HCT116 (cell line): ENCODE results near the gene SYT7. TPM values are rescaled to one million over a fixed set of nuclear protein-coding genes. Genes with fewer than 3 reads are reported as not detected.

Source experiments
- ATAC-seq: fragments of 200-7000 bp; cut with Tn5 transposase; 2 replicates; pipeline ENCODE4 v1.9.1; 2020; ENCODE audit warnings: mild to moderate bottlenecking, moderate library complexity
- BruUV-seq: library from RNA; stranded (reverse); fragments of 400-500 nt; replicated peaks from 2 replicates; lab custom pipeline; 2021; lab: Mats Ljungman, UMichigan
- CTCF ChIA-PET: fragments of 300-600 bp; sonication (Branson Sonifier 250); formaldehyde crosslinking; loops from one replicate; lab custom pipeline; 2021; ENCODE audit warnings: antibody characterized with exemption; lab: Charles Lee
- POLR2A ChIA-PET: fragments of 300-600, 350-600 bp; sonication (Branson Sonifier 250); formaldehyde crosslinking; loops from one replicate; lab custom pipeline; 2021; ENCODE audit warnings: antibody characterized with exemption; lab: Charles Lee
- RAD21 ChIA-PET, 2 experiments: fragments of 300-600 bp; sonication (Branson Sonifier 250); formaldehyde crosslinking; loops; one replicate each; lab custom pipeline; 2023; ENCODE audit warnings: low total read pairs in 2 of 2; ENCODE audit not compliant: uncharacterized antibody in 2 of 2, unreplicated experiment in 2 of 2, low non-redundant PET in 1 of 2; lab: Charles Lee
- DNase-seq: peaks from one replicate; pipeline ENCODE4 v3.0.0-alpha.2; 2010; ENCODE audit warnings: low read depth, low spot score
- H2AFZ ChIP-seq: fragments of 200-600 bp; shearing (Covaris generic), sonication (generic); 2 replicates; pipeline ENCODE4 v1.6.1; 2017; ENCODE audit warnings: low read depth, mixed run types, mixed read lengths, antibody characterized with exemption, low read length; ENCODE audit not compliant: poor library complexity, severe bottlenecking
- H3K27ac ChIP-seq: 2 replicates; pipeline ENCODE4 v1.5.1; 2012; ENCODE audit warnings: low read depth, low read length
- H3K27me3 ChIP-seq: fragments of 200-600 bp; sonication (generic); 2 replicates; pipeline ENCODE4 v1.6.1; 2016; ENCODE audit warnings: mixed run types, low read length, mixed read lengths; ENCODE audit not compliant: insufficient read depth
- H3K36me3 ChIP-seq, 2 experiments: fragments of 200-500 bp in 1 of 2; fragments of 200-600 bp in 1 of 2; sonication (Bioruptor generic) in 1 of 2; sonication (generic) in 1 of 2; 2 replicates each; pipeline versions ENCODE4 v1.5.1 to v1.6.1; 2014 to 2016; ENCODE audit warnings: low read length in 2 of 2, inconsistent platforms in 1 of 2, mixed read lengths in 1 of 2, mixed run types in 1 of 2; ENCODE audit not compliant: insufficient read depth in 2 of 2, control insufficient read depth in 1 of 2
- H3K4me1 ChIP-seq, 2 experiments: fragments of 200-600 bp in 1 of 2; sonication (generic) in 1 of 2; 2 replicates each; pipeline versions ENCODE4 v1.5.1 to v1.6.1; 2012 to 2017; ENCODE audit warnings: low read length in 2 of 2, inconsistent platforms in 1 of 2, mild to moderate bottlenecking in 1 of 2, mixed read lengths in 1 of 2, mixed run types in 1 of 2, moderate library complexity in 1 of 2; ENCODE audit not compliant: insufficient read depth in 2 of 2, control insufficient read depth in 1 of 2
- H3K4me2 ChIP-seq: fragments of 200-600 bp; sonication (generic); 2 replicates; pipeline ENCODE4 v1.6.1; 2017; ENCODE audit warnings: mixed run types, low read length, mixed read lengths
- H3K4me3 ChIP-seq, 2 experiments: fragments of 200-600 bp in 1 of 2; sonication (generic) in 1 of 2; replicated peaks in 1 of 2; 2 replicates each; pipeline ENCODE4 v1.5.1; 2011 to 2016; ENCODE audit warnings: low read length in 2 of 2, control low read depth in 1 of 2, low read depth in 1 of 2, mild to moderate bottlenecking in 1 of 2, mixed read lengths in 1 of 2, mixed run types in 1 of 2
- H3K79me2 ChIP-seq: fragments of 200-600 bp; sonication (generic); 2 replicates; pipeline ENCODE4 v1.6.1; 2017; ENCODE audit warnings: mild to moderate bottlenecking, mixed run types, low read length, moderate library complexity, mixed read lengths; ENCODE audit not compliant: insufficient read depth
- H3K9ac ChIP-seq: fragments of 200-600 bp; sonication (generic); 2 replicates; pipeline ENCODE4 v1.6.1; 2016; ENCODE audit warnings: low read length, mixed read lengths
- H3K9me2 ChIP-seq: fragments of 200-600 bp; sonication (generic), shearing (Covaris generic); 2 replicates; pipeline ENCODE4 v1.6.1; 2017; ENCODE audit warnings: mixed run types, mild to moderate bottlenecking, moderate library complexity; ENCODE audit not compliant: insufficient read depth
- H3K9me3 ChIP-seq, 2 experiments: fragments of 200-500 bp in 1 of 2; fragments of 200-600 bp in 1 of 2; sonication (Bioruptor generic) in 1 of 2; sonication (generic) in 1 of 2; 2 replicates each; pipeline ENCODE4 v1.6.1; 2014 to 2017; ENCODE audit warnings: low read length in 2 of 2, mixed read lengths in 2 of 2, inconsistent platforms in 1 of 2, low read depth in 1 of 2, mild to moderate bottlenecking in 1 of 2, mixed run types in 1 of 2, moderate library complexity in 1 of 2; ENCODE audit not compliant: control insufficient read depth in 1 of 2, insufficient read depth in 1 of 2
- H4K20me1 ChIP-seq: fragments of 200-600 bp; sonication (generic), shearing (Covaris generic); 2 replicates; pipeline ENCODE4 v1.6.1; 2017; ENCODE audit warnings: mixed run types, mild to moderate bottlenecking, moderate library complexity; ENCODE audit not compliant: insufficient read depth
- ATF3 ChIP-seq: IDR thresholded peaks from 2 replicates; pipeline ENCODE4 v1.6.1; 2012
- CBX3 ChIP-seq: IDR thresholded peaks from 2 replicates; pipeline ENCODE4 v1.6.1; 2012; ENCODE audit warnings: low read depth
- CEBPB ChIP-seq: IDR thresholded peaks from 2 replicates; pipeline ENCODE4 v1.6.1; 2012; ENCODE audit warnings: low read depth
- CTCF ChIP-seq, 3 experiments: fragments of 200-600 bp in 1 of 3; sonication (generic) in 1 of 3; IDR thresholded peaks in 2 of 3; conservative IDR thresholded peaks in 1 of 3; 2 replicates each; pipeline ENCODE4 v1.5.1; 2012 to 2017; ENCODE audit warnings: low read depth in 2 of 3, low read length in 2 of 3, antibody characterized with exemption in 1 of 3, borderline replicate concordance in 1 of 3, control low read depth in 1 of 3, mild to moderate bottlenecking in 1 of 3, mixed read lengths in 1 of 3, mixed run types in 1 of 3, moderate library complexity in 1 of 3; ENCODE audit not compliant: insufficient read depth in 1 of 3
- EGR1 ChIP-seq: IDR thresholded peaks from 2 replicates; pipeline ENCODE4 v1.6.1; 2012; ENCODE audit warnings: low read depth
- ELF1 ChIP-seq: IDR thresholded peaks from 2 replicates; pipeline ENCODE4 v1.6.1; 2012; ENCODE audit warnings: low read depth, borderline replicate concordance
- EZH2 ChIP-seq: fragments of 200-600 bp; sonication (generic); IDR thresholded peaks from 2 replicates; pipeline ENCODE4 v1.6.1; 2017; ENCODE audit warnings: antibody characterized with exemption, mixed run types
- EZH2phosphoT487 ChIP-seq: fragments of 200-600 bp; IDR thresholded peaks from 2 replicates; pipeline ENCODE4 v1.6.1; 2018; ENCODE audit warnings: antibody characterized with exemption, borderline replicate concordance
- FOSL1 ChIP-seq: IDR thresholded peaks from 2 replicates; pipeline ENCODE4 v1.6.1; 2012; ENCODE audit warnings: low read depth
- JUND ChIP-seq: IDR thresholded peaks from 2 replicates; pipeline ENCODE4 v1.6.1; 2012
- MAX ChIP-seq: IDR thresholded peaks from 2 replicates; pipeline ENCODE4 v1.6.1; 2012
- POLR2A ChIP-seq: IDR thresholded peaks from 2 replicates; pipeline ENCODE4 v1.7.0; 2011; ENCODE audit warnings: borderline replicate concordance; ENCODE audit not compliant: insufficient read depth, insufficient read length; ENCODE audit errors: extremely low read depth
- RAD21 ChIP-seq: IDR thresholded peaks from 2 replicates; pipeline ENCODE4 v1.6.1; 2012; ENCODE audit warnings: low read depth, mild to moderate bottlenecking
- SIN3A ChIP-seq: IDR thresholded peaks from 2 replicates; pipeline ENCODE4 v1.6.1; 2012; ENCODE audit warnings: low read depth
- SP1 ChIP-seq: IDR thresholded peaks from 2 replicates; pipeline ENCODE4 v1.6.1; 2012; ENCODE audit warnings: low read depth
- SRF ChIP-seq: IDR thresholded peaks from 2 replicates; pipeline ENCODE4 v1.6.1; 2012; ENCODE audit warnings: low read depth
- TCF7L2 ChIP-seq: IDR thresholded peaks from 2 replicates; pipeline ENCODE4 v1.7.0; 2011; ENCODE audit warnings: borderline replicate concordance, inconsistent platforms; ENCODE audit not compliant: insufficient read depth, insufficient read length; ENCODE audit errors: extremely low read depth
- ZBTB33 ChIP-seq: IDR thresholded peaks from 2 replicates; pipeline ENCODE4 v1.6.1; 2011; ENCODE audit warnings: mild to moderate bottlenecking, low read length, moderate library complexity; ENCODE audit not compliant: insufficient replicate concordance; ENCODE audit errors: extremely low read depth
- ZFX ChIP-seq: fragments of 450-650 bp; IDR thresholded peaks from 2 replicates; pipeline ENCODE4 v1.6.1; 2017
- intact Hi-C: fragments of 100-400 bp; cut with micrococcal nuclease; formaldehyde crosslinking; loops from 2 replicates; pipeline ENCODE4 v1.10.0; 2022
- total RNA-seq: library from RNA; stranded (reverse); gene quantifications from one replicate; pipeline ENCODE4 v1.2.1, GENCODE V29; 2021; ENCODE audit not compliant: unreplicated experiment

The SYT7 gene
- total RNA-seq, 1 experiment from 2014 or later = 27.4 TPM

- DNase-seq (no peak), ATAC-seq (no peak)
- H3K79me2 ChIP-seq = no peaks in the 10 kb centered on the region
- H3K4me3 ChIP-seq = no peak overlapping the region
- ChIA-PET RAD21 (no interaction called here), POLR2A (interaction anchor here (1.8 kb wide), 1 partner anchor 10 kb away, joined by 7 read pairs; no protein-coding TSS in a partner anchor), CTCF (interaction anchor here (0.8 to 1.2 kb wide), 2 partner anchors 30 to 116 kb away, joined by 3 to 6 read pairs; no protein-coding TSS in a partner anchor)
- H3K9me2 ChIP-seq = no peaks in the 10 kb centered on the region
- no peak overlapping the region for H3K9ac ChIP-seq
- no peaks in the 10 kb centered on the region for H3K36me3 ChIP-seq
- no peak for TF ChIP-seq ATF3
- no peak for TF ChIP-seq SP1
- H3K9me3 ChIP-seq = no peaks in the 10 kb centered on the region
- peaks cover 18 to 64% of the 10 kb centered on the region in 2 experiments for H3K4me1 ChIP-seq
- no peaks in the 10 kb centered on the region for H4K20me1 ChIP-seq
- no peak overlapping the region for H3K4me2 ChIP-seq
- no TSS peak for BruUV-seq
- no peak overlapping the region for H3K27ac ChIP-seq
- intact Hi-C loops = no loop called here
- no peaks in the 10 kb centered on the region for H3K27me3 ChIP-seq
- H2AFZ ChIP-seq = no peak overlapping the region
Measured at GRCh38 chr11:61598374-61598773, 17.5 kb upstream of the SYT7 start.

GRCh38 chr11:61596990-61597389 is 16.1 kb upstream of the SYT7 start:
- Histone ChIP-seq H3K4me2 (no peak overlapping the region), H3K9me2 (no peaks in the 10 kb centered on the region), H3K79me2 (no peaks in the 10 kb centered on the region), H3K4me1 (peaks cover 9 to 50% of the 10 kb centered on the region in 2 experiments; a peak in 3 of 4 replicates), H3K4me3 (no peak overlapping the region), H4K20me1 (no peaks in the 10 kb centered on the region), H3K27ac (no peak overlapping the region), H3K9me3 (no peaks in the 10 kb centered on the region), H3K36me3 (no peaks in the 10 kb centered on the region), H3K9ac (no peak overlapping the region), H2AFZ (no peak overlapping the region), H3K27me3 (no peaks in the 10 kb centered on the region)
- no TSS peak for BruUV-seq
- intact Hi-C loops = no loop called here
- RAD21 ChIA-PET = no interaction called here
- no peak for ATAC-seq
- POLR2A ChIA-PET = no interaction called here
- no peak for DNase-seq
- CTCF ChIA-PET = no interaction called here
- TF ChIP-seq CEBPB (no peak), EZH2phosphoT487 (no peak), SRF (no peak), EGR1 (no peak), CTCF (IDR thresholded peaks at IDR 0.05 in 2 of 3, conservative IDR thresholded peaks at IDR 0.05 in 1 of 3; ENCODE audit: borderline replicate concordance in 1 of 3, insufficient read depth in 1 of 3, low read depth in 2 of 3, low read length in 2 of 3) (no peak), RAD21 (no peak), SIN3A (no peak), TCF7L2 (no peak), ATF3 (no peak), POLR2A (no peak), ZFX (no peak), FOSL1 (no peak), JUND (no peak), CBX3 (no peak), EZH2 (no peak), ZBTB33 (no peak), MAX (no peak), ELF1 (no peak)
